ENCODE measurements around the gene CFAP46.
"Not testable (repeated sequence)": the region's sequence is repeated elsewhere in the genome, so short reads cannot be mapped to it uniquely, and the experiment has no call there.

Gene CFAP46

DNA sequence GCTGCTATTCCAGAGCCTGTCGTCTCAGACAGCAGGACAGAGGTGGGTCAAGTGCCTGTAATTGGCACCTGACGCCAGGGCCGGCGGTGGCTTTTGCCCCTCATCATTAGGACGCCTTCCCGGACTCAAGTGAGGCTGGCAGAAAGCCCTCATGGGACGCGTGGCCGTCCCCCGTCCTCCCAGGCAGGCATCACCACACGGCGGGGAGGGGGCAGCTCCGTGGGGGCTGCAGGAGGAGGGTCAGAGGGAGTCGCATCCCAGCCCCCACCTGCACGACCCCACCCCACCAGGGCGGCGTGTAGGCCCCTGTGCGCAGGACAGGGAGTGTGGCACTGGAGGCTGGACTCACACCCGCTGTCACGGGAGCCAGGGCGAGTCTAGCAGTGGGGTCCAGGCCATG lies 16.3 kb downstream of the CFAP46 start:
- Histone ChIP-seq H3K4me3 (ENCODE audit: low read length) (no peak overlapping the region), H3K27me3 (ENCODE audit: control insufficient read depth, insufficient read depth, low read length) (no peaks in the 10 kb centered on the region), H3K4me1 (ENCODE audit: control insufficient read depth, insufficient read depth, low read length) (no peaks in the 10 kb centered on the region; the same call in 1 of the 2 replicates), H3K36me3 (ENCODE audit: control insufficient read depth, insufficient read depth, low read length) (no peaks in the 10 kb centered on the region), H3K9me3 (ENCODE audit: control insufficient read depth, insufficient read depth, low read length) (no peaks in the 10 kb centered on the region), H3K27ac (ENCODE audit: low read length) (no peak overlapping the region)
- no peak for DNase-seq (ENCODE audit: low read depth, low spot score)
- WGBS (ENCODE audit: insufficient coverage, insufficient read length) = no CpG with 5 or more reads among the region's 21 CpGs

GRCh38 chr10:132925614-132926013 lies 16.8 kb downstream of the CFAP46 start:
- Histone ChIP-seq H3K36me3 (ENCODE audit: control insufficient read depth, insufficient read depth, low read length) (no peaks in the 10 kb centered on the region), H3K27me3 (ENCODE audit: control insufficient read depth, insufficient read depth, low read length) (no peaks in the 10 kb centered on the region), H3K9me3 (ENCODE audit: control insufficient read depth, insufficient read depth, low read length) (no peaks in the 10 kb centered on the region), H3K4me1 (ENCODE audit: control insufficient read depth, insufficient read depth, low read length) (no peaks in the 10 kb centered on the region; the same call in 1 of the 2 replicates), H3K4me3 (ENCODE audit: low read length) (no peak overlapping the region), H3K27ac (ENCODE audit: low read length) (no peak overlapping the region)
- WGBS (ENCODE audit: insufficient coverage, insufficient read length) = no CpG with 5 or more reads among the region's 22 CpGs
- DNase-seq (ENCODE audit: low read depth, low spot score) = no peak

GRCh38 chr10:132925071-132925561 lies 17.3 kb downstream of the CFAP46 start:
- no peak for DNase-seq (ENCODE audit: low read depth, low spot score)
- no peaks in the 10 kb centered on the region for H3K27me3 ChIP-seq (ENCODE audit: control insufficient read depth, insufficient read depth, low read length)
- no peak overlapping the region for H3K27ac ChIP-seq (ENCODE audit: low read length)
- no peak overlapping the region for H3K4me3 ChIP-seq (ENCODE audit: low read length)
- H3K9me3 ChIP-seq (ENCODE audit: control insufficient read depth, insufficient read depth, low read length) = no peaks in the 10 kb centered on the region
- WGBS (ENCODE audit: insufficient coverage, insufficient read length) = no CpG with 5 or more reads among the region's 24 CpGs
- no peaks in the 10 kb centered on the region; the same call in 1 of the 2 replicates for H3K4me1 ChIP-seq (ENCODE audit: control insufficient read depth, insufficient read depth, low read length)
- no peaks in the 10 kb centered on the region for H3K36me3 ChIP-seq (ENCODE audit: control insufficient read depth, insufficient read depth, low read length)

GRCh38 chr10:132924046-132924952 lies 18.1 kb downstream of the CFAP46 start:
- no CpG with 5 or more reads among the region's 42 CpGs for WGBS (ENCODE audit: insufficient coverage, insufficient read length)
- Histone ChIP-seq H3K27me3 (ENCODE audit: control insufficient read depth, insufficient read depth, low read length) (no peaks in the 10 kb centered on the region), H3K27ac (ENCODE audit: low read length) (no peak overlapping the region), H3K4me3 (ENCODE audit: low read length) (no peak overlapping the region), H3K4me1 (ENCODE audit: control insufficient read depth, insufficient read depth, low read length) (no peaks in the 10 kb centered on the region), H3K36me3 (ENCODE audit: control insufficient read depth, insufficient read depth, low read length) (no peaks in the 10 kb centered on the region), H3K9me3 (ENCODE audit: control insufficient read depth, insufficient read depth, low read length) (no peaks in the 10 kb centered on the region)
- DNase-seq (ENCODE audit: low read depth, low spot score) = no peak

DNA sequence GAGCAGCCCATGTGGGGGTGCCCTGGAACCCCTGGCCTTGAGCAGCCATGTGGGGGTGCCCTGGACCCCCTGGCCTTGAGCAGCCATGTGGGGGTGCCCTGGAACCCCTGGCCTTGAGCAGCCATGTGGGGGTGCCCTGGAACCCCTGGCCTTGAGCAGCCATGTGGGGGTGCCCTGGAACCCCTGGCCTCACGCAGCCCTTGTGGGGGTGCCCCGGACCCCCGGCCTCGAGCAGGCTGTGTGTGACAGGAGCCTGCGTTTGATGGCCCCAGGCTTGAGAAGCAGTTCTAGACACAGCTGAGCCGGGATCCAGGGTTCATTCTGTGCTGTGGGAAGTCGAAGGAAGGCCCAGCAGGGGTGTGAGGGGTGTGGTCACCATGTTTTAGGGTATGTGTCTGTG lies 19.0 kb downstream of the CFAP46 start:
- H3K9me3 ChIP-seq (ENCODE audit: control insufficient read depth, insufficient read depth, low read length); H3K27ac ChIP-seq (ENCODE audit: low read length); H3K36me3 ChIP-seq (ENCODE audit: control insufficient read depth, insufficient read depth, low read length); DNase-seq (ENCODE audit: low read depth, low spot score); H3K27me3 ChIP-seq (ENCODE audit: control insufficient read depth, insufficient read depth, low read length); H3K4me3 ChIP-seq (ENCODE audit: low read length); H3K4me1 ChIP-seq (ENCODE audit: control insufficient read depth, insufficient read depth, low read length): not testable (repeated sequence)
- no CpG with 5 or more reads among the region's 7 CpGs for WGBS (ENCODE audit: insufficient coverage, insufficient read length)

DNA sequence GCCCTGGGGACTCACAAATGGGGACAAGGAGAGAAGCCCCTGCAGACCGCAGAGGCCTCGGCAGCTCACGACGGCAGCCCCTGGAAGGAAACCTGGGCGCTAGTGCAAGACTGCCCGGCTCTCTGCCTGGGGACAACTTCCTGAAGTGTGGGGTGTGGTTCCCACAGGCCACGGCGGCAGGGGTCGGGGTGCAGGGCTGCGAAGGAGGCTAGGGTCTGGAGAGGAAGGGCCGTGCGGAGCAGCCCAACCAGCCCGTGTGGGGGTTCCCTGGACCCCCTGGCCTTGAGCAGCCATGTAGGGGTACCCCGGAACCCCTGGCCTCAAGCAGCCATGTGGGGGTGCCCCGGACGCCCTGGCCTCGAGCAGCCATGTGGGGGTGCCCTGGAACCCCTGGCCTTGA lies 19.5 kb downstream of the CFAP46 start:
- Histone ChIP-seq H3K27ac (ENCODE audit: low read length) (no peak overlapping the region), H3K4me3 (ENCODE audit: low read length) (no peak overlapping the region), H3K9me3 (ENCODE audit: control insufficient read depth, insufficient read depth, low read length) (no peaks in the 10 kb centered on the region), H3K4me1 (ENCODE audit: control insufficient read depth, insufficient read depth, low read length) (no peaks in the 10 kb centered on the region), H3K27me3 (ENCODE audit: control insufficient read depth, insufficient read depth, low read length) (no peaks in the 10 kb centered on the region), H3K36me3 (ENCODE audit: control insufficient read depth, insufficient read depth, low read length) (no peaks in the 10 kb centered on the region)
- DNase-seq (ENCODE audit: low read depth, low spot score) = no peak
- no CpG with 5 or more reads among the region's 17 CpGs for WGBS (ENCODE audit: insufficient coverage, insufficient read length)

DNA sequence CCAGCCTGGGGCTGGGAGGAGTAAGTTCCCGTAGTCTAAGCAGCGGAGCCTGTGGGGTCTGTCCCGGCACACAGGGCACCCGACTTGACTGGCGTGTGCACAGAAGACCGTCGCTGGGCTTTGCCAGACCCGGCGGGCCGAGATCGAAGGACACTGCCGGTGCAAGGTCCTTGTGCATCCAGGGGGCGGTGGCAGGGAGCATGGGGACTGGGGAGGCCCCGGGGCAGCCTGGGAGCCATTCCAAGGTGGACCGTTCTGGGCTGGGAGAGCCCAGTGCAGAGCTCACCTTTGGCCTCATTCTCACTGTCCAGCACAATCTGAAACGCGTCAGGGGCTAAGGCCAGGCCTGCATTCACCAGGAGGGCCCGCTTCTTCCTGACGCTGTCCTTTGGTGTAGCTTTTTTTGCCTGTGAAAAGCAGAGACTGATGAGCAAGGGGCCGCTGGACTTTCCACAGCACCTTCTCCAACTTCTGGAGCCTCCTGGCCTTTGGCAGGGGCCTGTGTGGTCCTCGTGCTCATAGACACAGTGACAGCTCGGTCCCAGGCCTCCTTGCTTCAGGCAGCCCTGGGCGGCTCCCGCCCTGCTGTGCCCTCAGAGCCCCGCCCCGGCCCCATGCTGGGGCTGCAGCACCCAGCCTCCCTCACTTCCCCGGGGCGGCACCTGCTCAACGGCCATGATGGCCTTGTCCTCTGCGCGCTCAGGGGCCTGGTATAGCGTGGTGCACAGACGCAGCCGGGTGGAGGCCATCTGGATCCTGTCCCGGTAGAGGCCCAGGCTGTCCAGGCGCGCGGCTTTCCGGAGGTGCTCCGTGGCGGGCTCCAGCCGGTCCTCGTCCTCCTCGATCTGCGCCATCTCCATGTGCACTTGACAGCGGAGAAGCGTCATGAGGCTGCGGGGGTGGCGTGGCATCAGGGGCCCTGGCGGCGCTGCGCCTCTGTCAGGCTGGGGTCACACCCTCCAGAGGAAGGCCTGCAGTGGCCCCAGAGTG lies 20.3 kb downstream of the CFAP46 start:
- no peaks in the 10 kb centered on the region for H3K9me3 ChIP-seq (ENCODE audit: control insufficient read depth, insufficient read depth, low read length)
- H3K27ac ChIP-seq (ENCODE audit: low read length) = no peak overlapping the region
- no peak for DNase-seq (ENCODE audit: low read depth, low spot score)
- H3K4me3 ChIP-seq (ENCODE audit: low read length) = no peak overlapping the region
- H3K36me3 ChIP-seq (ENCODE audit: control insufficient read depth, insufficient read depth, low read length) = no peaks in the 10 kb centered on the region
- no peaks in the 10 kb centered on the region for H3K27me3 ChIP-seq (ENCODE audit: control insufficient read depth, insufficient read depth, low read length)
- H3K4me1 ChIP-seq (ENCODE audit: control insufficient read depth, insufficient read depth, low read length) = no peaks in the 10 kb centered on the region
- no CpG with 5 or more reads among the region's 52 CpGs for WGBS (ENCODE audit: insufficient coverage, insufficient read length)

- no peaks in the 10 kb centered on the region for H3K4me1 ChIP-seq (ENCODE audit: control insufficient read depth, insufficient read depth, low read length)
- no peaks in the 10 kb centered on the region for H3K9me3 ChIP-seq (ENCODE audit: control insufficient read depth, insufficient read depth, low read length)
- no CpG with 5 or more reads among the region's 18 CpGs for WGBS (ENCODE audit: insufficient coverage, insufficient read length)
- H3K27me3 ChIP-seq (ENCODE audit: control insufficient read depth, insufficient read depth, low read length) = no peaks in the 10 kb centered on the region
- no peak for DNase-seq (ENCODE audit: low read depth, low spot score)
- no peak overlapping the region for H3K27ac ChIP-seq (ENCODE audit: low read length)
- H3K36me3 ChIP-seq (ENCODE audit: control insufficient read depth, insufficient read depth, low read length) = no peaks in the 10 kb centered on the region
- no peak overlapping the region for H3K4me3 ChIP-seq (ENCODE audit: low read length)
Measured at GRCh38 chr10:132921086-132921485, 21.3 kb downstream of the CFAP46 start.

GRCh38 chr10:132920101-132920925 lies 22.1 kb downstream of the CFAP46 start:
- Histone ChIP-seq H3K4me3 (ENCODE audit: low read length) (no peak overlapping the region), H3K9me3 (ENCODE audit: control insufficient read depth, insufficient read depth, low read length) (no peaks in the 10 kb centered on the region), H3K27ac (ENCODE audit: low read length) (no peak overlapping the region), H3K36me3 (ENCODE audit: control insufficient read depth, insufficient read depth, low read length) (no peaks in the 10 kb centered on the region), H3K4me1 (ENCODE audit: control insufficient read depth, insufficient read depth, low read length) (no peaks in the 10 kb centered on the region), H3K27me3 (ENCODE audit: control insufficient read depth, insufficient read depth, low read length) (no peaks in the 10 kb centered on the region)
- DNase-seq (ENCODE audit: low read depth, low spot score) = no peak
- WGBS (ENCODE audit: insufficient coverage, insufficient read length) = no CpG with 5 or more reads among the region's 38 CpGs

Measured in iPS DF 6.9 (cell line).